Kidney (tissue), 14 donors: ENCODE measurements around the gene IL18BP. TPM values are rescaled to one million over a fixed set of nuclear protein-coding genes. Genes with fewer than 3 reads are reported as not detected.
A peak's percentile ranks its signal among the peaks of the same experiment; 100 is the strongest.

ENCODE experiments used
- DNase-seq, 5 donors: peaks; one replicate each; pipeline ENCODE4 v3.0.0-alpha.2; 2013 to 2020
- FAIRE-seq: peaks from 2 replicates; lab custom pipeline; 2012; peaks lifted over from hg19 to GRCh38; lab: Jason Lieb, UNC
- H3K27ac ChIP-seq, 2 donors: one replicate each; pipeline ENCODE4 v1.7.0; 2013; ENCODE audit warnings: low read depth in 2 of 2, low read length in 2 of 2, inconsistent platforms in 1 of 2
- H3K27me3 ChIP-seq: one replicate; pipeline ENCODE4 v1.7.1; 2013; ENCODE audit warnings: low read length, inconsistent platforms; ENCODE audit not compliant: control insufficient read depth, insufficient read depth
- H3K36me3 ChIP-seq, 3 donors: one replicate each; pipeline versions ENCODE4 v1.7.0 to v1.7.1; 2013; ENCODE audit warnings: low read length in 3 of 3, control low read depth in 1 of 3, inconsistent platforms in 1 of 3; ENCODE audit not compliant: insufficient read depth in 3 of 3, control insufficient read depth in 2 of 3
- H3K4me1 ChIP-seq, 3 donors: one replicate each; pipeline versions ENCODE4 v1.7.0 to v1.7.1; 2013; ENCODE audit warnings: low read length in 3 of 3, inconsistent platforms in 1 of 3, low read depth in 1 of 3; ENCODE audit not compliant: control insufficient read depth in 2 of 3, insufficient read depth in 2 of 3
- H3K4me3 ChIP-seq, 3 donors: one replicate each; pipeline versions ENCODE4 v1.7.0 to v1.8.1; 2013; ENCODE audit warnings: low read length in 3 of 3, control low read depth in 1 of 3, inconsistent platforms in 1 of 3
- H3K9ac ChIP-seq, 3 donors: one replicate each; pipeline versions ENCODE4 v1.7.0 to v1.7.1; 2013; ENCODE audit warnings: low read length in 3 of 3, control low read depth in 1 of 3, inconsistent platforms in 1 of 3
- H3K9me3 ChIP-seq, 3 donors: one replicate each; pipeline versions ENCODE4 v1.7.0 to v1.7.1; 2013; ENCODE audit warnings: low read length in 3 of 3, control low read depth in 1 of 3, inconsistent platforms in 1 of 3; ENCODE audit not compliant: control insufficient read depth in 2 of 3, insufficient read depth in 1 of 3
- CTCF ChIP-seq: IDR thresholded peaks from 3 replicates; pipeline ENCODE4 v1.5.1; 2012; ENCODE audit warnings: mild to moderate bottlenecking, moderate library complexity, borderline replicate concordance; ENCODE audit not compliant: insufficient read depth; ENCODE audit errors: extremely low read depth
- intact Hi-C: fragments of 100-400 bp; cut with DNase I; formaldehyde crosslinking; loops from one replicate; pipeline ENCODE4 v1.11.1; 2022
- polyA plus RNA-seq: library from polyadenylated mRNA; stranded (reverse); fragments of 350-450 nt; fragmentation: Illumina TruSeq; extraction: RNeasy Lipid Tissue Mini Kit (QIAGEN cat#74804); gene quantifications from one replicate; pipeline ENCODE4 v1.2.3, GENCODE V29; 2014; ENCODE audit warnings: low read depth, low replicate concordance; ENCODE audit not compliant: insufficient read depth
- total RNA-seq: library from RNA; stranded (reverse); fragmentation: NEBNext Ultra II Directional; extraction: Animal tissue kit (Norgen Biotek cat#: 25700); gene quantifications from one replicate; pipeline ENCODE4 v1.2.1, GENCODE V29; 2021
- donor health status: control.
- donor health status: control.
- donor health status: control.
- donor health status: control.
- donor health status: control.
- donor health status: DM: yes; HTN: yes; CAD: no.
- donor health status: Normal renal cell carcinoma (clear cell type).

The IL18BP gene
- total and polyA plus RNA-seq, 2 donors from 2014 or later, result 19.5 to 21.1 TPM

DNA sequence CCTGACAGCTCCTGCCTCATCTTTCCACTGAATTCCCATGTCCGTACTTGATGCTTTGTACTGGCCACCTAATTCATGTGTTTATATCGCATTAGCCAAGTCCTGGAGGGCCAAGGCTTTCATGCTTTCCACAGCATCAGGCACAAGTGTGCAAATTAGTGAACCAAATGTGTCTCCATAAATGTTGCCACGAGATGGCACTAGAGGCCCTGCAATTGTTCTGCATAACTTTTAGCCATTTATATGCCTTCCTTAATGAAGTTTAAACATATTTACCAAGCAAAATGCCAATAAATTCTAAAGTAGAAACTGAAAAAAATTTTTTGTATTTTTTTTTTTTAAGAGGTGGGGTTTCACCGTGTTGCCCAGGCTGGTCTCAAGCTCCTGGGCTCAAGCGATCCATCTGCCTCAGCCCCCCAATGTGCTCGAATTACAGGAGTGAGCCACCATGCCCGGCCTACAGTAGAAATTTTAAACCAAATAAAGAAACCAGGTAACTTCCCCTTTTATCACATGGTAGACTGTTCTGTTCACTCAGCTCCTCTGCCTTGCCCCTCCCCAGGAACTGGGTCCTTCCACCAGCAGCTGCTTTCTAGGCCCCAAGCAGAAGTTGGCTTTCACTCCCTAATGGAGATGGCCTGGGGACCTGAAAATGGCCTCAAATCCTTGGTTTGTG, 20.8 kb upstream of the IL18BP start:
- no peaks in the 10 kb centered on the region for H3K4me1 ChIP-seq
- no peaks in the 10 kb centered on the region for H3K9me3 ChIP-seq
- peak; percentile 82 for TF ChIP-seq CTCF
- H3K4me3 ChIP-seq, result no peak overlapping the region
- H3K27ac ChIP-seq, result no peak overlapping the region
- H3K27me3 ChIP-seq, result no peaks in the 10 kb centered on the region
- intact Hi-C loops, result no loop called here
- peak in 3 of 5 donors; percentile 54 to 77 (median 62) for DNase-seq
- H3K9ac ChIP-seq, result no peak overlapping the region
- peak; percentile 15 for FAIRE-seq
- peaks cover 0 to 15% (median 2%) of the 10 kb centered on the region in 3 donors for H3K36me3 ChIP-seq

- intact Hi-C loops, result no loop called here
- Histone ChIP-seq H3K27ac (no peak overlapping the region), H3K27me3 (no peaks in the 10 kb centered on the region), H3K4me1 (no peaks in the 10 kb centered on the region), H3K4me3 (no peak overlapping the region), H3K9ac (no peak overlapping the region), H3K9me3 (no peaks in the 10 kb centered on the region), H3K36me3 (peaks cover 0 to 25% (median 4%) of the 10 kb centered on the region in 3 donors)
- no peak for DNase-seq
- no peak for FAIRE-seq
- no peak for TF ChIP-seq CTCF
These were observed 19.6 kb upstream of the IL18BP start for GRCh38 chr11:71979094-71979493.

DNA sequence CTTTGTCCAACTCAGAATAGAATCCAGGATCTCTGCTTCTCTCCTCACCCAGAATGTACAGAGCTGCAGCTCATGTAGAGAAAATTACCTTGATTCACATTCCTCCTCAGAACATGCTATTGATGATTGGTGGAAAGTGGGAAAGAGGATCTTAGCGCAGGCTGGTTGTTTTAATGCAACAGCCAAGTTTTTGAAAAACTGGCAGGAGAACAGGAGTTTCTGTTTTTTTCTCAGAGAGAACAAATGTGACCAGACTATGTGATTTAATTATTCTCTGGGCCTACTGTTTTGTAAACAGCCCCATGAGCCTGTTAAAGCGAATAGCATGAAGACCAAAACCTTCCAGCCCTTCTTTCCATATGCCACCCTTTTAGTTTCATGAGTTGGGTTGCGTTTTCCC, 19.1 kb upstream of the IL18BP start:
- intact Hi-C loops, result no loop called here
- no peak overlapping the region for H3K9ac ChIP-seq
- H3K27me3 ChIP-seq, result no peaks in the 10 kb centered on the region
- no peak for TF ChIP-seq CTCF
- DNase-seq, result no peak
- H3K9me3 ChIP-seq, result no peaks in the 10 kb centered on the region
- H3K36me3 ChIP-seq, result peaks cover 0 to 25% (median 4%) of the 10 kb centered on the region in 3 donors
- no peak overlapping the region for H3K27ac ChIP-seq
- no peak for FAIRE-seq
- H3K4me3 ChIP-seq, result no peak overlapping the region
- no peaks in the 10 kb centered on the region for H3K4me1 ChIP-seq
